ENCODE results near the gene MCC.
"Not testable (repeated sequence)": the region's sequence is repeated elsewhere in the genome, so short reads cannot be mapped to it uniquely, and the experiment has no call there.

MCC gene

GRCh38 chr5:113091622-113092021 is 396.6 kb downstream of the MCC start:
- in situ Hi-C loops (cut with HindIII; ENCODE audit: low sequenced_read_pairs), result no loop called here

- in situ Hi-C loops (cut with HindIII; ENCODE audit: low sequenced_read_pairs), result no loop called here
These were observed 397.7 kb downstream of the MCC start for GRCh38 chr5:113090336-113091106.

GRCh38 chr5:113089653-113090335 is 398.5 kb downstream of the MCC start:
- in situ Hi-C loops (cut with HindIII; ENCODE audit: low sequenced_read_pairs), result no loop called here

- in situ Hi-C loops (cut with HindIII; ENCODE audit: low sequenced_read_pairs), result no loop called here
These were observed 400.2 kb downstream of the MCC start for GRCh38 chr5:113087976-113088514.

GRCh38 chr5:113085880-113086409 is 402.3 kb downstream of the MCC start:
- in situ Hi-C loops (cut with HindIII; ENCODE audit: low sequenced_read_pairs), result no loop called here

GRCh38 chr5:113085084-113085414 is 403.2 kb downstream of the MCC start:
- in situ Hi-C loops (cut with HindIII; ENCODE audit: low sequenced_read_pairs), result no loop called here

GRCh38 chr5:113084402-113085083 is 403.7 kb downstream of the MCC start:
- in situ Hi-C loops (cut with HindIII; ENCODE audit: low sequenced_read_pairs), result no loop called here

- in situ Hi-C loops (cut with HindIII; ENCODE audit: low sequenced_read_pairs), result no loop called here
These were observed 404.8 kb downstream of the MCC start for GRCh38 chr5:113083481-113083880.

GRCh38 chr5:113082547-113082905 is 405.7 kb downstream of the MCC start:
- in situ Hi-C loops (cut with HindIII; ENCODE audit: low sequenced_read_pairs), result no loop called here

- in situ Hi-C loops (cut with HindIII; ENCODE audit: low sequenced_read_pairs), result no loop called here
These were observed 406.2 kb downstream of the MCC start for GRCh38 chr5:113081881-113082546.

GRCh38 chr5:113081091-113081839 is 407.0 kb downstream of the MCC start:
- in situ Hi-C loops (cut with HindIII; ENCODE audit: low sequenced_read_pairs), result no loop called here

- in situ Hi-C loops (cut with HindIII; ENCODE audit: low sequenced_read_pairs), result not testable (repeated sequence)
These were observed 411.6 kb downstream of the MCC start for GRCh38 chr5:113076649-113077048.

GRCh38 chr5:113075019-113075418 is 413.2 kb downstream of the MCC start:
- in situ Hi-C loops (cut with HindIII; ENCODE audit: low sequenced_read_pairs), result no loop called here

GRCh38 chr5:113073629-113074034 is 414.6 kb downstream of the MCC start:
- in situ Hi-C loops (cut with HindIII; ENCODE audit: low sequenced_read_pairs), result not testable (repeated sequence)

GRCh38 chr5:113071401-113071800 is 416.9 kb downstream of the MCC start:
- in situ Hi-C loops (cut with HindIII; ENCODE audit: low sequenced_read_pairs), result no loop called here

GRCh38 chr5:113070901-113071300 is 417.4 kb downstream of the MCC start:
- in situ Hi-C loops (cut with HindIII; ENCODE audit: low sequenced_read_pairs), result no loop called here

- in situ Hi-C loops (cut with HindIII; ENCODE audit: low sequenced_read_pairs), result no loop called here
These were observed 419.7 kb downstream of the MCC start for GRCh38 chr5:113068559-113068958.

- in situ Hi-C loops (cut with HindIII; ENCODE audit: low sequenced_read_pairs), result no loop called here
These were observed 420.5 kb downstream of the MCC start for GRCh38 chr5:113067635-113068344.

GRCh38 chr5:113065626-113066025 is 422.6 kb downstream of the MCC start:
- in situ Hi-C loops (cut with HindIII; ENCODE audit: low sequenced_read_pairs), result no loop called here

GRCh38 chr5:113064806-113065205 is 423.4 kb downstream of the MCC start:
- in situ Hi-C loops (cut with HindIII; ENCODE audit: low sequenced_read_pairs), result no loop called here
